Prostate gland (tissue), 2 donors: ENCODE data around the gene NGFR. TPM values are rescaled to one million over a fixed set of nuclear protein-coding genes. Genes with fewer than 3 reads are reported as not detected.

ENCODE experiments used
- DNase-seq: peaks from one replicate; pipeline ENCODE4 v3.0.0-alpha.2; 2019; ENCODE audit warnings: low spot score
- H3K27ac ChIP-seq, 2 donors: fragments of 200-600 bp; sonication (generic); 2 replicates each; pipeline ENCODE4 v1.5.1; 2017 to 2019
- H3K27me3 ChIP-seq: fragments of 200-600 bp; sonication (generic); replicated peaks from 2 replicates; pipeline ENCODE4 v1.5.1; 2019; ENCODE audit not compliant: insufficient read depth
- H3K36me3 ChIP-seq, 2 donors: fragments of 200-600 bp; sonication (generic); 1 replicate in 1 of 2; 2 replicates in 1 of 2; pipeline versions ENCODE4 v1.5.1 to v1.8.1; 2017 to 2019
- H3K4me1 ChIP-seq: fragments of 200-600 bp; sonication (generic); replicated peaks from 2 replicates; pipeline ENCODE4 v1.5.1; 2019
- H3K4me3 ChIP-seq, 2 donors: fragments of 200-600 bp; sonication (generic); 2 replicates each; pipeline ENCODE4 v1.5.1; 2017 to 2019
- H3K9me3 ChIP-seq: fragments of 200-600 bp; sonication (generic); 2 replicates; pipeline ENCODE4 v1.5.1; 2017
- CTCF ChIP-seq, 4 experiments: fragments of 200-600 bp in 2 of 4; fragments of 450-650 bp in 2 of 4; sonication (generic) in 2 of 4; IDR thresholded peaks; 1 replicate in 3 of 4; 2 replicates in 1 of 4; pipeline ENCODE4 v1.5.1; 2016 to 2019; ENCODE audit warnings: antibody characterized with exemption in 4 of 4, mild to moderate bottlenecking in 2 of 4, moderate library complexity in 2 of 4
- POLR2A ChIP-seq: fragments of 450-650 bp; IDR thresholded peaks from one replicate; pipeline ENCODE4 v1.6.1; 2016; ENCODE audit warnings: antibody characterized with exemption, mild to moderate bottlenecking
- POLR2AphosphoS5 ChIP-seq: sonication (generic); formaldehyde crosslinking; IDR thresholded peaks from one replicate; pipeline ENCODE4 v1.6.1; 2017; ENCODE audit warnings: antibody characterized with exemption
- WGBS: methylation state at CpG from one replicate; pipeline ENCODE4 v1.1.5; 2018; 5-methylcytosine and 5-hydroxymethylcytosine counted together
- intact Hi-C: fragments of 100-400 bp; cut with DNase I; formaldehyde crosslinking; loops from one replicate; pipeline ENCODE4 v1.14.2; 2022
- total RNA-seq, 2 donors: library from RNA; depleted of rRNA; stranded (reverse); fragments of >200 nt; gene quantifications; one replicate each; pipeline ENCODE4 v1.1.0, GENCODE V29; 2016

The NGFR gene
- total RNA-seq, 2 donors from 2014 or later: 30.1 to 34.4 TPM

DNA sequence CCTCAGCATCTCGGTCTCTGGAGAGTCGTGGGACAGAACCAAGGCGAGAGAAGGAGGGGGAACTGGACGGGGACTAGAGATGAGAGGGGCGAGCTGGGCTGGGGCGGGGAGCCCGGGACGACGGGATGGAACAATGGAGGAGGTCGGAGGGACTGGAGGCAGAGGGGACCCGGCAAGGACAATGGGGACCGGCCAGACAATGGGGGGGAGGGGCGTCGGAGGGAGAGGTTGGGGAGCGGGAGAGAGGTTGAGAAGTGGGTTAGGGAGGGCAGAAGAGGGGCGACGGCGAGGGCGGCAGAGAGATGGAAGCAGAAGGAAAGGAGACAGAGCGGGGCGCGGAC lies 719 bp downstream of the NGFR start:
- no peaks in the 10 kb centered on the region for H3K9me3 ChIP-seq
- no peaks in the 10 kb centered on the region for H3K27me3 ChIP-seq
- peak overlapping the region; percentile 39 to 61 for H3K27ac ChIP-seq
- intact Hi-C loops: no loop called here
- H3K4me3 ChIP-seq: peak overlapping the region; percentile 43 to 50
- TF ChIP-seq POLR2A: no peak
- no peak for TF ChIP-seq POLR2AphosphoS5
- TF ChIP-seq CTCF (IDR thresholded peaks at IDR 0.05): no peak
- WGBS: under 1% methylated on average over 22 of the region's 22 CpGs
- no peak for DNase-seq
- peaks cover 7% of the 10 kb centered on the region for H3K4me1 ChIP-seq
- H3K36me3 ChIP-seq: no peaks in the 10 kb centered on the region

DNA sequence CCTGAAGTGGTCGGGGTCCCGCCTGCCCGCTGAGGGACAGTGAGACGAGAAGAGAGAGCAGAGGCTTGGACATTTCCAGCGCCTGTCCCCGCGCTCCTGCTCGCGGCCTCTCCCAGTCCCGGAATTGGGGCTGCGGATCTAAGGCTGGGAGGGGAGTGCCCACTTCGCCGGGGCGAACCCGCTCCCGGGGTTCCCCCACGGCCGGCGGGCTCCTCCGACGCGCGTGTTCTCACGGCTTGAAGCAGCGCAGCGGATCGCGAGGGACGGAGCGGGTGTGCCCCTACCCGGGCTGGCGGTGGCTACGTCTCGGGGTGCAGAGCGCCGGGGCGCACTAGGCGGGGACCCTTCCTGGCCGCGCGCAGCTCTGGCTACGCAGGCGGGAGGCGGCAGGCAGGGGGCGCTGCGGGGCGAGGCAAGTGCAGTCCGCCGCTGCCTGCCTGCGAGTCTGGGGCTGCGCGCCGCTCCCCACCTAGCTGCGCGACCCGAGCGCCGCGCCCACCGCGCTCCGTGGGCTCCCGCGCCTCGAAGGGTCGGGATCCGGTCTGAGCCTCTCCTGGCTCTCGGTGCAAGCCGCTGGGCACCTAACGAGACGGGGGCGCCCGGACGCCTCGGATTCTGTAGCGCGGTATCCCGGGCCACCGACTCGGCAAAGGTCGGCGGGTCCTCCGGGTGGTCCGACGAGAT lies 1.2 kb downstream of the NGFR start:
- under 1% methylated on average over 68 of the region's 85 CpGs for WGBS
- Histone ChIP-seq H3K27me3 (no peaks in the 10 kb centered on the region), H3K36me3 (no peaks in the 10 kb centered on the region), H3K4me3 (peak overlapping the region; percentile 43 to 50), H3K9me3 (no peaks in the 10 kb centered on the region), H3K27ac (peak overlapping the region; percentile 56 to 69), H3K4me1 (peaks cover 7% of the 10 kb centered on the region)
- TF ChIP-seq POLR2AphosphoS5: peak; percentile 3
- TF ChIP-seq CTCF (IDR thresholded peaks at IDR 0.05): peak; percentile 82 to 97 (median 89)
- TF ChIP-seq POLR2A: peak; percentile 51
- intact Hi-C loops: no loop called here
- DNase-seq: peak; percentile 76

DNA sequence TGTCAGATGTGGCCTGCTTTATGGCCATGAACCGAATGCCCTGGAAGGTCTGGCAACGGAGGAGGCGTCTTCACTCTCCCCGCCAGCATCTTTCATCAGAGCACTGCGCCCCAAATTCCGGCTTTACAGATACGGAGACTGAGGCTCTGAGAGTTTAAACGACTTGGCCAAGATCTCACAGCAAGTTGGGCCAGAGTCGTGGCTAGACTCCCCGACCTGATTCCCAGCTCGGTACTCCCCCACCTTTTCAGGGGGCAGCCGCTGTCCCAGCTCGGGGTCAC lies 1.7 kb downstream of the NGFR start:
- H3K36me3 ChIP-seq: no peaks in the 10 kb centered on the region
- no peaks in the 10 kb centered on the region for H3K27me3 ChIP-seq
- H3K9me3 ChIP-seq: no peaks in the 10 kb centered on the region
- under 1% methylated on average over 13 of the region's 13 CpGs for WGBS
- peaks cover 7% of the 10 kb centered on the region for H3K4me1 ChIP-seq
- peak overlapping the region; percentile 43 to 50 for H3K4me3 ChIP-seq
- peak overlapping the region; percentile 56 to 69 for H3K27ac ChIP-seq
- TF ChIP-seq POLR2AphosphoS5: no peak
- no peak for TF ChIP-seq CTCF (IDR thresholded peaks at IDR 0.05)
- no peak for TF ChIP-seq POLR2A
- DNase-seq: no peak
- intact Hi-C loops: loop anchor here (1.0 kb wide), 1 partner anchor 59 kb away; no protein-coding TSS in a partner anchor

DNA sequence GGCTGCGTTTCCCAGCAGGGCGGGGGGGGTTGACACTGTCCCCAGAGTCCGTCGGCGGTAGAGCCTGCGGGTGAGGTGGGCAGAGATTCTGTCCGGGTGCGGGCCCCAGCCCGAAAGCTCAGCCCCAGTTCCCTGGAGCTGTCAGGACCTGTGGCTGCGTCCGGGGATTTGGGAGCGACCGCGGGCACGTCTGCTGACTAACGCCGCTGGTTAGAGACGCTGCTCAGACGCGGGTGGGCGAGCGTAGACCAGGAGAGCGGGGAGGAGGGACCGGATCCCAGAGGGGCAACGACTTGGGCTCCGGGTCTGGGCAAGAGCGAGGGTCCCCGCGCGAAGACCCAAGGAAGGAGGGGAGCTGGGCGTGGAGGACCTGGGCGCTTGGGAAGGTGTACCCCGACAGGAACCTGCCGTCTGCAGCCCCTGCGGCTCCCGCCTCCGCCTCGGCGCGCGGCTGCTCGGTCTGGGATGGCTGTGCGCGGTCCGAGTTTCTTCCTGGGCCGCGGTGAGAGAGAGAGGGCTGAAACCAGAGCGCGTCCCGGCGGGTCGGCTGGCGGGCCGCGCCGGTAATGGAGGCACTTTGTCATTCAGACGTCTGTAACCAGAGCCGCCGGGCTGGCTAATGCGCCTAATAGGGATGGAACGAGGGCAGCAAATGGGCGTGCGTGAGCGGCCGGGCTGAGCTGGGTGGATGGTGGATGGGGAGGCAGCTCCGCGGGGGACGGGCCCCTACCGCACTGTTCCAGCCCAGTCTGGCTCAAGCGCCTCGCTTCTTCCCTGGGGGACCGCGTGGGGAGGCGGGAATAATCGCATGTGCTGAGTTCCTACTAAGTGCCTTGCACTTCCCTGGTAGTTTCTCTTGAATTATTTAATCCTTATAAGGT lies 2.3 kb downstream of the NGFR start:
- peaks cover 7% of the 10 kb centered on the region for H3K4me1 ChIP-seq
- H3K27ac ChIP-seq: peak overlapping the region; percentile 56 to 69
- under 1% methylated on average over 75 of the region's 75 CpGs for WGBS
- no peaks in the 10 kb centered on the region for H3K27me3 ChIP-seq
- H3K4me3 ChIP-seq: peak overlapping the region; percentile 43 to 50
- intact Hi-C loops: loop anchor here (1.0 kb wide), 1 partner anchor 59 kb away; no protein-coding TSS in a partner anchor
- no peaks in the 10 kb centered on the region for H3K9me3 ChIP-seq
- H3K36me3 ChIP-seq: no peaks in the 10 kb centered on the region
- peak; percentile 60 for DNase-seq
- no peak for TF ChIP-seq POLR2AphosphoS5
- TF ChIP-seq POLR2A: peak; percentile 59

- WGBS: 32% methylated on average over 12 of the region's 12 CpGs
- no peaks in the 10 kb centered on the region for H3K9me3 ChIP-seq
- intact Hi-C loops: no loop called here
- H3K36me3 ChIP-seq: no peaks in the 10 kb centered on the region
- TF ChIP-seq POLR2A: no peak
- TF ChIP-seq CTCF (IDR thresholded peaks at IDR 0.05): peak in 1 of 4 experiments; percentile 33
- TF ChIP-seq POLR2AphosphoS5: no peak
- H3K27ac ChIP-seq: peak overlapping the region; percentile 56 to 69
- no peak for DNase-seq
- H3K27me3 ChIP-seq: no peaks in the 10 kb centered on the region
- H3K4me1 ChIP-seq: peaks cover 7% of the 10 kb centered on the region
- no peak overlapping the region for H3K4me3 ChIP-seq
These were observed 3.0 kb downstream of the NGFR start for GRCh38 chr17:49498029-49498615.
